H9 (cell line): ENCODE data around the gene LIPH. TPM values are rescaled to one million over a fixed set of nuclear protein-coding genes. Genes with fewer than 3 reads are reported as not detected.

Experiments
- DNase-seq: peaks from one replicate; pipeline ENCODE4 v3.0.0-alpha.2; 2017
- H2AFZ ChIP-seq: one replicate; pipeline ENCODE4 v1.6.1; 2013; ENCODE audit warnings: mild to moderate bottlenecking, low read length, control low read depth, moderate library complexity
- H2AK5ac ChIP-seq: 2 replicates; pipeline ENCODE4 v1.6.1; 2013; ENCODE audit warnings: low read length, control low read depth, mixed read lengths; ENCODE audit not compliant: insufficient read length
- H2BK120ac ChIP-seq: one replicate; pipeline ENCODE4 v1.6.1; 2013; ENCODE audit warnings: low read depth, mild to moderate bottlenecking, low read length, control low read depth, inconsistent platforms; ENCODE audit not compliant: poor library complexity, severe bottlenecking
- H2BK12ac ChIP-seq: 2 replicates; pipeline ENCODE4 v1.6.1; 2013; ENCODE audit warnings: low read length, control low read depth, mixed read lengths, low read depth; ENCODE audit not compliant: insufficient read length
- H2BK15ac ChIP-seq: 2 replicates; pipeline ENCODE4 v1.6.1; 2013; ENCODE audit warnings: low read depth, low read length, control low read depth
- H2BK20ac ChIP-seq: one replicate; pipeline ENCODE4 v1.6.1; 2013; ENCODE audit warnings: low read depth, mild to moderate bottlenecking, low read length, control low read depth, inconsistent platforms; ENCODE audit not compliant: poor library complexity, severe bottlenecking
- H2BK5ac ChIP-seq: 2 replicates; pipeline ENCODE4 v1.6.1; 2013; ENCODE audit warnings: low read length, control low read depth, mixed read lengths; ENCODE audit not compliant: insufficient read length
- H3K14ac ChIP-seq: 2 replicates; pipeline ENCODE4 v1.6.1; 2013; ENCODE audit warnings: low read length, control low read depth; ENCODE audit not compliant: insufficient read depth
- H3K18ac ChIP-seq: 2 replicates; pipeline ENCODE4 v1.6.1; 2013; ENCODE audit warnings: low read depth, mild to moderate bottlenecking, mixed read lengths, low read length, control low read depth; ENCODE audit not compliant: insufficient read length
- H3K23ac ChIP-seq: 2 replicates; pipeline ENCODE4 v1.6.1; 2013; ENCODE audit warnings: low read length, control low read depth, mixed read lengths, low read depth; ENCODE audit not compliant: insufficient read length
- H3K23me2 ChIP-seq: 2 replicates; pipeline ENCODE4 v1.6.1; 2013; ENCODE audit warnings: low read depth, mild to moderate bottlenecking, mixed read lengths, low read length, control low read depth; ENCODE audit not compliant: insufficient read length, poor library complexity, severe bottlenecking
- H3K27ac ChIP-seq: 2 replicates; pipeline ENCODE4 v1.5.1; 2013; ENCODE audit warnings: low read length, control low read depth, mixed read lengths, low read depth; ENCODE audit not compliant: insufficient read length
- H3K27me3 ChIP-seq: 2 replicates; pipeline ENCODE4 v1.6.1; 2013; ENCODE audit warnings: low read length, control low read depth, inconsistent platforms; ENCODE audit not compliant: insufficient read depth
- H3K4ac ChIP-seq: 2 replicates; pipeline ENCODE4 v1.6.1; 2013; ENCODE audit warnings: low read depth, mild to moderate bottlenecking, control low read depth, inconsistent platforms, low read length, moderate library complexity
- H3K4me1 ChIP-seq: 2 replicates; pipeline ENCODE4 v1.6.1; 2013; ENCODE audit warnings: low read length, control low read depth, inconsistent platforms; ENCODE audit not compliant: insufficient read depth
- H3K4me2 ChIP-seq: 2 replicates; pipeline ENCODE4 v1.6.1; 2013; ENCODE audit warnings: low read length, control low read depth, mixed read lengths; ENCODE audit not compliant: insufficient read length, insufficient read depth
- H3K56ac ChIP-seq: 2 replicates; pipeline ENCODE4 v1.6.1; 2013; ENCODE audit warnings: low read depth, mild to moderate bottlenecking, mixed read lengths, low read length, control low read depth; ENCODE audit not compliant: insufficient read length
- H3K79me1 ChIP-seq: 2 replicates; pipeline ENCODE4 v1.6.1; 2013; ENCODE audit warnings: low read depth, mild to moderate bottlenecking, moderate library complexity, low read length, control low read depth, inconsistent platforms; ENCODE audit not compliant: insufficient read depth, poor library complexity, severe bottlenecking
- H3K79me2 ChIP-seq: 2 replicates; pipeline ENCODE4 v1.6.1; 2013; ENCODE audit warnings: low read length, control low read depth, inconsistent platforms; ENCODE audit not compliant: insufficient read depth
- H3K9ac ChIP-seq: 2 replicates; pipeline ENCODE4 v1.6.1; 2013; ENCODE audit warnings: low read length, control low read depth, mixed read lengths; ENCODE audit not compliant: insufficient read length; ENCODE audit errors: extremely low read depth
- H3K9me3 ChIP-seq: one replicate; pipeline ENCODE4 v1.6.1; 2013; ENCODE audit warnings: low read depth, low read length, inconsistent platforms; ENCODE audit not compliant: control insufficient read depth
- H3T11ph ChIP-seq: one replicate; pipeline ENCODE4 v1.6.1; 2013; ENCODE audit warnings: mild to moderate bottlenecking, low read length, control low read depth, inconsistent platforms
- H4K20me1 ChIP-seq: one replicate; pipeline ENCODE4 v1.6.1; 2013; ENCODE audit not compliant: control insufficient read depth, insufficient read length, insufficient read depth
- H4K5ac ChIP-seq: 2 replicates; pipeline ENCODE4 v1.6.1; 2013; ENCODE audit warnings: low read depth, mild to moderate bottlenecking, mixed read lengths, low read length, control low read depth; ENCODE audit not compliant: insufficient read length
- H4K8ac ChIP-seq: replicated peaks from 2 replicates; pipeline ENCODE4 v1.6.1; 2013; ENCODE audit warnings: low read length, control low read depth, mixed read lengths, low read depth; ENCODE audit not compliant: insufficient read length
- H4K91ac ChIP-seq: 2 replicates; pipeline ENCODE4 v1.6.1; 2013; ENCODE audit warnings: low read depth, mild to moderate bottlenecking, moderate library complexity, mixed read lengths, low read length, control low read depth; ENCODE audit not compliant: insufficient read length
- H3K27ac Mint-ChIP-seq, 3 experiments: 2 replicates in 2 of 3; 3 replicates in 1 of 3; pipeline ENCODE4 v1.8.0; 2020 to 2021; ENCODE audit warnings: mixed read lengths in 3 of 3, mild to moderate bottlenecking in 1 of 3, moderate library complexity in 1 of 3
- H3K27me3 Mint-ChIP-seq: 2 replicates; pipeline ENCODE4 v1.8.0; 2021; ENCODE audit warnings: low read depth, mild to moderate bottlenecking, moderate library complexity, mixed read lengths
- H3K36me3 Mint-ChIP-seq, 3 experiments: 2 replicates in 2 of 3; 3 replicates in 1 of 3; pipeline ENCODE4 v1.8.0; 2020 to 2021; ENCODE audit warnings: low read depth in 3 of 3, mixed read lengths in 3 of 3; ENCODE audit not compliant: insufficient read depth in 1 of 3
- H3K4me1 Mint-ChIP-seq, 2 experiments: 2 replicates each; pipeline ENCODE4 v1.8.0; 2020; ENCODE audit warnings: mixed read lengths in 2 of 2
- H3K4me3 Mint-ChIP-seq, 2 experiments: 2 replicates in 1 of 2; 3 replicates in 1 of 2; pipeline ENCODE4 v1.8.0; 2020 to 2021; ENCODE audit warnings: mild to moderate bottlenecking in 2 of 2, mixed read lengths in 2 of 2, moderate library complexity in 1 of 2
- H3K9me3 Mint-ChIP-seq, 2 experiments: 2 replicates in 1 of 2; 3 replicates in 1 of 2; pipeline ENCODE4 v1.8.0; 2020; ENCODE audit warnings: mild to moderate bottlenecking in 2 of 2, mixed read lengths in 2 of 2, moderate library complexity in 1 of 2
- CTCF ChIP-seq: fragments of 200-600 bp; sonication (generic); conservative IDR thresholded peaks from 3 replicates; pipeline ENCODE4 v1.8.0; 2021; ENCODE audit warnings: antibody characterized with exemption, mild to moderate bottlenecking
- WGBS: extraction: QIAGEN DNeasy Blood & Tissue Kit; methylation state at CpG from one replicate; pipeline ENCODE4 v1.1.7; 2013; ENCODE audit warnings: missing lambda C conversion rate, low lambda C conversion rate, mixed read lengths; ENCODE audit not compliant: insufficient read length; ENCODE audit errors: extremely low coverage; 5-methylcytosine and 5-hydroxymethylcytosine counted together
- total RNA-seq: library from RNA; stranded (reverse); gene quantifications from 2 replicates; pipeline ENCODE4 v1.2.1, GENCODE V29; 2021

LIPH gene
- total RNA-seq, 1 experiment from 2014 or later = 0.17 TPM

GRCh38 chr3:185502987-185503386 lies 49.4 kb downstream of the LIPH start:
- Histone ChIP-seq H3K4me2 (no peak overlapping the region), H3K27ac (no peak overlapping the region)
- H3K27ac Mint-ChIP-seq = no peak overlapping the region

More at GRCh38 chr3:185502987-185503386, 49.4 kb downstream of the LIPH start:
- no peaks in the 10 kb centered on the region; a peak in 1 of 7 replicates for H3K36me3 Mint-ChIP-seq
- H3K9me3 Mint-ChIP-seq = no peaks in the 10 kb centered on the region
- no peak overlapping the region for H3K4me3 Mint-ChIP-seq
- Histone ChIP-seq H3K14ac (no peak overlapping the region), H3K4me1 (peaks cover 2% of the 10 kb centered on the region; the same call in 1 of the 2 replicates), H3K18ac (no peak overlapping the region), H2AK5ac (no peak overlapping the region), H4K5ac (no peak overlapping the region), H2AFZ (no peak overlapping the region), H3K23me2 (peaks cover 2% of the 10 kb centered on the region), H3K27me3 (no peaks in the 10 kb centered on the region), H2BK15ac (no peak overlapping the region), H2BK120ac (no peak overlapping the region), H3K79me2 (no peaks in the 10 kb centered on the region), H4K8ac (no peak overlapping the region), H3T11ph (no peak overlapping the region), H3K23ac (no peak overlapping the region), H4K20me1 (no peaks in the 10 kb centered on the region), H2BK20ac (no peak overlapping the region), H4K91ac (no peak overlapping the region), H2BK5ac (no peak overlapping the region), H3K9me3 (no peaks in the 10 kb centered on the region), H3K79me1 (no peaks in the 10 kb centered on the region), H3K56ac (no peak overlapping the region), H3K4ac (no peak overlapping the region), H2BK12ac (no peak overlapping the region), H3K9ac (no peak overlapping the region)
- peaks cover 7% of the 10 kb centered on the region for H3K27me3 Mint-ChIP-seq
- DNase-seq = no peak
- TF ChIP-seq CTCF = no peak
- peaks cover 5 to 8% of the 10 kb centered on the region in 2 experiments for H3K4me1 Mint-ChIP-seq
- no CpG with 5 or more reads among the region's 3 CpGs for WGBS
